Non-pigmented ciliary epithelial cell (primary cell): ENCODE data around the gene DNAH2.

Experiments
- DNase-seq: peaks from one replicate; pipeline ENCODE4 v3.0.0-alpha.2; 2010; ENCODE audit warnings: low read depth

The DNAH2 gene

DNA sequence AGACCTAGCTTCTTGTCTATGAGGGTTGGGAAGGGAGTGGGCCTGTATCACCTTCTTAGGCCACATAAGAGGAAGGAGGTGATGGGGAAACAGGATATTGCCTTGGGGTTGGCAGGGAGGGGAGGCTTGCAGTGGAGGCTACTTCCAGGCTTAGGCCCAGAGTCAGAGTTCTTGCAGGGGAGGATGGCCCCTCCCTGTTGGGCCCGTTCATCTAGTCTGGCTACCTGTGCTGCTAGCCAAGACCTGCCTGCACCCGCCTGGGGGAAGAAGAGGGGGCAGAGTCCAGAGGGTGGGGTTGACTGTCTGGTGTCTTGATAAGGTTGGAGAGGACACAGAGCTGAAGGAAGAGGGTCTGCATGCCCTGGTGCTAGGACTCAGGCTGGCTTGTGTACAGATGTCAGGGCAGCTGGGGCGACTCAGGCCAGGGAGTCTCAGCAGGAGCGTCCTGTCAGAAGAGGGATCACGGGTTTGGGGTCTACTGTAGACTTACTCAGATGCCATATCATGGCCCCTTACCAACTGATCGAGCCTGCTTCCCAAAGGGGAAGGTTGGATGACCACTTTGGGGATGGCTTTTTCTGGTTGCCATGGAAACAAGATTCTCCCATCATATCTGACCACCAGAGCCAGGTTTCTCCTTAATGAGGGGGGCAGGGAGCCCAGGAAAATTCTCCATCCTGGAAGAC, 121.8 kb downstream of the DNAH2 start:
- DNase-seq = no peak

GRCh38 chr17:7839876-7840261, 122.3 kb downstream of the DNAH2 start:
- no peak for DNase-seq

GRCh38 chr17:7840441-7840840, 122.9 kb downstream of the DNAH2 start:
- no peak for DNase-seq

DNA sequence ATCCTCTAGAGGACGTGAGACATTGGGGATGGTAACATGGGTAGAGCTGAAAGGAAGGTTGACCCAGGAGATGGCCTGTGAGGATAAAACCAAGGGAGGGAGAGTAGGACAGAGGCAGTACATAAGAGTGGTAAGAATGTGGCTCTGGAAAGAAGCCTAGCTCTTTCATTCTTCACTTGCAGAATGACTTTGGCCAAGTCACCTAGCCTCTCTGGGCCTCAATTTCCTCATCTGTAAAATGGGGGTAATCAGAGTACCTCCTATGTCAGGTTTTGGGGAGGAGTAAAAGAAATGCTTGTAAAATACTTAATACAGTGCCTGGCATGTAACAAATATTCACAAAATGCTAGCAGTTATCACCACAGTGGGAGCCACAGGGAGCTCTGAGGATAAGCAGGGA, 123.3 kb downstream of the DNAH2 start:
- no peak for DNase-seq

DNA sequence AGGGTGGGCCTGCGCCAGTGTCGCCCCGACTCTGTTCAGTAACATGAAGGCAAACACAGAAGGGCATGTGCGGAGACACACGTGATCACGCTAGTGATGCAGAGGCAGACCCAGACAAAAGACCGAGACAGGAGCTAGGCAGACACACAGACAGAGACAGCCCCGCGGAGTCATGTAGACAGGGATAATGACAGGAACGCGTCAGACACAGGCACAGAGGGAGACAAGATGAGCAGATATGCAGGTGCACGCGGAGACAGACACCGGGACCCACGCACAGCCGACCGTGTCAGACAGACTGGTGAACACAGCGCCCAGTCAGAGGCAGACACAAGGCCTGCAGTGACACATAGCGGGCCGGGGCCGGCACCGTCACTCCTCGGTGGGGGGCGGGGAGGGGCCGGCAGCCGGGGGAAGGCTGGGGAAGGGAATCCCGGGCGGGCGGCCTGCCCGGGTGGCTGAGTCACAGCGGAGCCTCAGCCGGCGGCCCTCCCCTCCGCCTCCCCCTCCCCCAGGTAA, 123.9 kb downstream of the DNAH2 start:
- DNase-seq = no peak

- no peak for DNase-seq
Observed at GRCh38 chr17:7841915-7842379, 124.4 kb downstream of the DNAH2 start.

- peak; percentile 88 for DNase-seq
Observed at GRCh38 chr17:7842380-7843256, 125.1 kb downstream of the DNAH2 start.

- no peak for DNase-seq
Observed at GRCh38 chr17:7843257-7843535, 125.7 kb downstream of the DNAH2 start.

- DNase-seq = no peak
Observed at GRCh38 chr17:7843536-7844291, 126.2 kb downstream of the DNAH2 start.

DNA sequence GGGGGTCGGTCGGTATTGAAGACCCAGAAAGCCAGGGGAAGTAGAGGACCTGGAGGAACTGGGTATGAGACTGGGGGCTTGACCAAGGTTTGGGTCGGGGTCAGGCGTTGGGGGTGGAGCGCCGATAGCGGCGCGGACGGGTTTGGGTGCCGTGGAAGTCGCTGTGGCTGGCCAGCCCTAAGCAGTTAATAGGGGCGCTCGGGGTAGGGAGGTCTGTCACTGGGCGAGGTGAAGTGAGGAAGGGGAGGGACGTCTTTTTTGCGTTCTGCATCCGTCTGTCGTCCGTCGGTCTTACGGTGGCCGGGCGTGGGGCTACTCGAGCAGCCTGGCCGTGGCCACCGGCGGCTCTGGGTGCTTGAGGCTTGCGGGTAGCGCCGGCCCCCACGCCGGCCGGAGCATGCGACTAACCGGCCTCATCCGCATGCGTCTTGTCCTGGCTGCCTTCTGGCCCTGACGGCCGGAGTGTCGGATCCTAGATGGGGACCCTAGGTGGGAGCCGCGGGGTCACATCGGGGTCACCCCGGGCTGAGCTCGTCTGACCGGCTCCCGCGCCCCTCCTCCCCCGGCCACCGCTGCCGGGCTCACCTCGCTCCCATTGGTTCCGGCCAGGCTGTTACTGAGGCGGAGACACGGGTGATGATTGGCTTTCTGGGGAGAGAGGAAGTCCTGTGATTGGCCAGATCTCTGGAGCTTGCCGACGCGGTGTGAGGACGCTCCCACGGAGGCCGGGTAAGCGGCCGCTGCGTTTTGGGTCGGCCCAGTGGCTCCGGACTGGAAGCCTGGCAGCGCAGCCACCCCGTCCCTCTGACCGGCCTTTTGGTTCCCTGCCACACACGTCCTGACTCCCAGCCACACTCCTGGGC, 127.0 kb downstream of the DNAH2 start:
- peak; percentile 89 for DNase-seq

- no peak for DNase-seq
Observed at GRCh38 chr17:7845359-7846062, 128.0 kb downstream of the DNAH2 start.

- no peak for DNase-seq
Observed at GRCh38 chr17:7846063-7846735, 128.7 kb downstream of the DNAH2 start.

- no peak for DNase-seq
Observed at GRCh38 chr17:7846765-7847661, 129.5 kb downstream of the DNAH2 start.

- DNase-seq = no peak
Observed at GRCh38 chr17:7848131-7848579, 130.6 kb downstream of the DNAH2 start.

GRCh38 chr17:7848739-7849129, 131.2 kb downstream of the DNAH2 start:
- no peak for DNase-seq

GRCh38 chr17:7849130-7849750, 131.7 kb downstream of the DNAH2 start:
- no peak for DNase-seq

DNA sequence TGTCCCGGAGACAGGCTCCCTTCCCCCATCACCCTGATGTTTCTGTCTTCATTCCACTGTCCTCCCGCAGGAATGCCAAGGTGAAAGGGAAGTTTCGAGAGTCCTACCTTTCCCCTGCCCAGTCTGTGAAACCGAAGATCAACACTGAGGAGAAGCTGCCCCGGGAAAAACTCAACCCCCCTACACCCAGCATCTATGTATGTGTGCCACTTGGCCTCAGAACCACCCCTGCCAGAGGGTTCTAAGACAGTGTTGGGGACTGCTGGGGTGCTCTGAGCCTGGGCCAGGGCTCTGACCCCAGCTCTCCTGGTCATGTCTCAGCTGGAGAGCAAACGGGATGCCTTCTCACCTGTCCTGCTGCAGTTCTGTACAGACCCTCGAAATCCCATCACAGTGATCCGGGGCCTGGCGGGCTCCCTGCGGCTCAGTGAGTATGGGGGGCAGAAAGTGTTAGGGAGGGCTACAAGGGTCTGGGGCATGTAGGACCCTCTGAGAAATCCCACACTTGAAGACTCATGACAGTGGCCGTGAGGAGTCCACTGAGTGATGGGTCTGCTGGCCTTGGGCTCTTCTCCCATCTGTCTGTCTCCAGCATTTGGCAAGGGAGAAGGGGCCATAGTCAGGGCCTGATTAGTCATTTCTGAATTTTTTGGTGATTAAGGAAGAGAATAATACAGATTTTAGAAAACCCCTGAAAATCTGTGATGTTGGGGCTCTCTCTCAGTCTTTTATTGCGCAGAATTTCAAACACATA, 132.4 kb downstream of the DNAH2 start:
- DNase-seq = no peak
